GM12878 (cell line): ENCODE data around the gene TP73. TPM values are rescaled to one million over a fixed set of nuclear protein-coding genes. Genes with fewer than 3 reads are reported as not detected.

Experiments
- ATAC-seq: fragments of 200-7000 bp; cut with Tn5 transposase; 3 replicates; pipeline ENCODE4 v1.9.1; 2020; ENCODE audit warnings: mild to moderate bottlenecking, moderate library complexity
- BruUV-seq: library from RNA; stranded (reverse); fragments of 400-500 nt; replicated peaks from 2 replicates; lab custom pipeline; 2021; lab: Mats Ljungman, UMichigan
- CTCF ChIA-PET: fragments of 300-600 bp; sonication (Branson Sonifier 250); formaldehyde crosslinking; extraction: SDS; loops from one replicate; lab custom pipeline; 2021; ENCODE audit warnings: inconsistent platforms; lab: Yijun Ruan, JAX
- POLR2A ChIA-PET: fragments of 350-600 bp; formaldehyde crosslinking; extraction: SDS; loops from one replicate; lab custom pipeline; 2021; ENCODE audit warnings: inconsistent platforms; lab: Charles Lee
- RAD21 ChIA-PET: fragments of 300-600 bp; sonication (Branson Sonifier 250); formaldehyde crosslinking; loops from one replicate; lab custom pipeline; 2023; ENCODE audit warnings: antibody characterized with exemption; ENCODE audit not compliant: unreplicated experiment; lab: Charles Lee
- SMC1A ChIA-PET: fragments of 300-600 bp; sonication (Branson Sonifier 250); formaldehyde crosslinking; loops from one replicate; lab custom pipeline; 2023; ENCODE audit not compliant: unreplicated experiment, uncharacterized antibody; lab: Charles Lee
- DNase-seq: peaks from one replicate; pipeline ENCODE4 v3.0.0-alpha.2; 2011; ENCODE audit warnings: low read depth, low spot score
- FAIRE-seq: peaks from 3 replicates; lab custom pipeline; 2011; peaks lifted over from hg19 to GRCh38; lab: Jason Lieb, UNC
- H2AFZ ChIP-seq: 2 replicates; pipeline ENCODE4 v1.6.0; 2011; ENCODE audit warnings: low read depth, low read length, control low read depth; ENCODE audit not compliant: control insufficient read depth
- H3K27ac ChIP-seq: 2 replicates; pipeline ENCODE4 v1.5.1; 2011; ENCODE audit warnings: control low read depth; ENCODE audit not compliant: control insufficient read depth, insufficient read depth
- H3K27me3 ChIP-seq, 2 experiments: replicated peaks in 1 of 2; 2 replicates each; pipeline versions ENCODE4 v1.6.0 to v1.6.1; 2011; ENCODE audit warnings: low read length in 1 of 2; ENCODE audit not compliant: control insufficient read depth in 2 of 2, insufficient read depth in 2 of 2
- H3K36me3 ChIP-seq, 2 experiments: 2 replicates each; pipeline ENCODE4 v1.5.1; 2011; ENCODE audit warnings: low read length in 1 of 2; ENCODE audit not compliant: control insufficient read depth in 2 of 2, insufficient read depth in 2 of 2
- H3K4me1 ChIP-seq: 2 replicates; pipeline ENCODE4 v1.6.1; 2011; ENCODE audit warnings: mild to moderate bottlenecking, low read length, moderate library complexity, mixed read lengths; ENCODE audit not compliant: control insufficient read depth, insufficient read depth
- H3K4me2 ChIP-seq: 2 replicates; pipeline ENCODE4 v1.6.0; 2011; ENCODE audit warnings: control low read depth; ENCODE audit not compliant: control insufficient read depth, insufficient read depth
- H3K4me3 ChIP-seq: fragments of 200-600 bp; sonication (generic); 2 replicates; pipeline ENCODE4 v1.5.1; 2016
- H3K79me2 ChIP-seq: 2 replicates; pipeline ENCODE4 v1.6.0; 2011; ENCODE audit warnings: low read length; ENCODE audit not compliant: control insufficient read depth, insufficient read depth
- H3K9ac ChIP-seq: 2 replicates; pipeline ENCODE4 v1.8.0; 2011; ENCODE audit warnings: low read length, control low read depth, mixed read lengths; ENCODE audit not compliant: control insufficient read depth, insufficient read depth
- H3K9me3 ChIP-seq: replicated peaks from 3 replicates; pipeline ENCODE4 v1.5.1; 2011; ENCODE audit warnings: mild to moderate bottlenecking, low read length; ENCODE audit not compliant: control insufficient read depth, insufficient read depth
- H4K20me1 ChIP-seq: 2 replicates; pipeline ENCODE4 v1.6.0; 2011; ENCODE audit not compliant: control insufficient read depth, insufficient read depth
- BRCA1 ChIP-seq: IDR thresholded peaks from 2 replicates; pipeline ENCODE4 v1.6.1; 2011; ENCODE audit warnings: low read depth, low read length, improper control_type of control experiment
- RUNX3 ChIP-seq: IDR thresholded peaks from 2 replicates; pipeline ENCODE4 v1.6.1; 2012; ENCODE audit warnings: low read length, inconsistent platforms
- SMARCA5 ChIP-seq: fragments of 450-650 bp; IDR thresholded peaks from 2 replicates; pipeline ENCODE4 v1.6.1; 2017; ENCODE audit warnings: mild to moderate bottlenecking
- WGBS: methylation state at CpG from one replicate; pipeline ENCODE4 v1.1.6; 2016; ENCODE audit warnings: low lambda C conversion rate; ENCODE audit not compliant: insufficient replicate concordance, insufficient coverage; ENCODE audit errors: missing lambda C conversion rate; 5-methylcytosine and 5-hydroxymethylcytosine counted together
- in situ Hi-C: fragments of 300-500 bp; cut with MboI; formaldehyde crosslinking; loops from 9 replicates; pipeline ENCODE4 v1.14.3; 2018; ENCODE audit warnings: mixed read lengths
- intact Hi-C: fragments of 100-400 bp; cut with micrococcal nuclease; formaldehyde crosslinking; loops from one replicate; pipeline ENCODE4 v1.14.2; 2022; ENCODE audit not compliant: unreplicated experiment
- polyA plus RNA-seq, 11 experiments: library from polyadenylated mRNA; depleted of rRNA in 4 of 11; unstranded in 6 of 11; stranded (reverse) in 5 of 11; fragments of >200 nt; fragmentation: Nextera tagmentation in 4 of 11; fragmentation: Illumina TruSeq in 1 of 11; extraction: Ambion mirVana in 4 of 11; extraction: Trizol in 1 of 11; gene quantifications; 1 replicate in 1 of 11; 2 replicates in 10 of 11; pipeline versions ENCODE4 v1.2.1 to v1.2.3, GENCODE V29; 2011 to 2016; ENCODE audit warnings: inconsistent platforms in 2 of 11, missing spikeins in 2 of 11, low read depth in 1 of 11
- total RNA-seq, 4 experiments: library from RNA; depleted of rRNA in 3 of 4; stranded (reverse); fragments of >200 nt in 3 of 4; fragmentation: Illumina TruSeq in 1 of 4; extraction: Trizol in 1 of 4; gene quantifications; 2 replicates each; pipeline versions ENCODE4 v1.2.1 to v1.2.3, GENCODE V29; 2013 to 2021
- TF ChIP-seq, protein P1 (sequence below): IDR thresholded peaks from 2 replicates; pipeline ENCODE4 v1.6.1; 2012; ENCODE audit warnings: improper control_type of control experiment, low read depth, low read length; ENCODE audit not compliant: insufficient replicate concordance
- TF ChIP-seq, protein P2 (sequence below): IDR thresholded peaks from 2 replicates; pipeline ENCODE4 v1.6.1; 2011; ENCODE audit warnings: borderline replicate concordance, low read depth, mild to moderate bottlenecking, moderate library complexity, low read length; ENCODE audit not compliant: insufficient read depth, poor library complexity, severe bottlenecking
- TF ChIP-seq, protein P3 (sequence below): IDR thresholded peaks from 2 replicates; pipeline ENCODE4 v1.6.1; 2011; ENCODE audit warnings: low read depth, mild to moderate bottlenecking, low read length, moderate library complexity, borderline replicate concordance; ENCODE audit errors: extremely low read depth

TP73 gene
- total and polyA plus RNA-seq, 10 of the 15 experiments (the other 5 are each of a cell fraction or from before 2014, with no cell fraction given) = 0.08 to 54.2 (median 14.9) TPM

DNA sequence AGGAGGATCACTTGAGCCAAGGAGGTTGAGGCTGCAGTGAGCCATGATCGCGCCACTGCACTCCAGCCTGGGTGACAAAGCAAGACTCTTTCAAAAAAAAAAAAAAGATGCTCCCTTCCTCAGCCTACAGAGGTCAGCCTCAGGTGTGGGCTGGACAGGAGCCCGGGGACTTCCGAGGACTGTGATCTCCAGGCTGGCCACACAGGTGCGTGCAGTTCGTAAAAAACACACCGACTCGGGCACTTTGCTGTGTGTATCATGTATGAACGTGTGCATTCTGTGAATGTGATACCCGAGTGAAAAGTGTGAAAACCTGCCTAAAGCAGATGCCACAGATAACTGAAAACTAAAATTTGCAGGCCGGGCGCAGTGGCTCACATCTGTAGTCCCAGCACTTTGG is 91.5 kb downstream of the TP73 start:
- no peak overlapping the region for H3K9ac ChIP-seq
- ChIA-PET SMC1A (no interaction called here), POLR2A (no interaction called here), RAD21 (no interaction called here), CTCF (no interaction called here)
- no peak overlapping the region for H3K4me3 ChIP-seq
- H4K20me1 ChIP-seq = no peaks in the 10 kb centered on the region
- H3K27me3 ChIP-seq = no peaks in the 10 kb centered on the region
- no peak for DNase-seq
- H3K36me3 ChIP-seq = peaks cover 2 to 3% of the 10 kb centered on the region in 2 experiments; a peak in 3 of 4 replicates
- WGBS = 93% methylated on average over 12 of the region's 12 CpGs
- in situ Hi-C loops (no loop called here), intact Hi-C loops (no loop called here)
- ATAC-seq = no peak
- no TSS peak for BruUV-seq
- no peaks in the 10 kb centered on the region for H3K9me3 ChIP-seq
- TF ChIP-seq, protein P1, sequence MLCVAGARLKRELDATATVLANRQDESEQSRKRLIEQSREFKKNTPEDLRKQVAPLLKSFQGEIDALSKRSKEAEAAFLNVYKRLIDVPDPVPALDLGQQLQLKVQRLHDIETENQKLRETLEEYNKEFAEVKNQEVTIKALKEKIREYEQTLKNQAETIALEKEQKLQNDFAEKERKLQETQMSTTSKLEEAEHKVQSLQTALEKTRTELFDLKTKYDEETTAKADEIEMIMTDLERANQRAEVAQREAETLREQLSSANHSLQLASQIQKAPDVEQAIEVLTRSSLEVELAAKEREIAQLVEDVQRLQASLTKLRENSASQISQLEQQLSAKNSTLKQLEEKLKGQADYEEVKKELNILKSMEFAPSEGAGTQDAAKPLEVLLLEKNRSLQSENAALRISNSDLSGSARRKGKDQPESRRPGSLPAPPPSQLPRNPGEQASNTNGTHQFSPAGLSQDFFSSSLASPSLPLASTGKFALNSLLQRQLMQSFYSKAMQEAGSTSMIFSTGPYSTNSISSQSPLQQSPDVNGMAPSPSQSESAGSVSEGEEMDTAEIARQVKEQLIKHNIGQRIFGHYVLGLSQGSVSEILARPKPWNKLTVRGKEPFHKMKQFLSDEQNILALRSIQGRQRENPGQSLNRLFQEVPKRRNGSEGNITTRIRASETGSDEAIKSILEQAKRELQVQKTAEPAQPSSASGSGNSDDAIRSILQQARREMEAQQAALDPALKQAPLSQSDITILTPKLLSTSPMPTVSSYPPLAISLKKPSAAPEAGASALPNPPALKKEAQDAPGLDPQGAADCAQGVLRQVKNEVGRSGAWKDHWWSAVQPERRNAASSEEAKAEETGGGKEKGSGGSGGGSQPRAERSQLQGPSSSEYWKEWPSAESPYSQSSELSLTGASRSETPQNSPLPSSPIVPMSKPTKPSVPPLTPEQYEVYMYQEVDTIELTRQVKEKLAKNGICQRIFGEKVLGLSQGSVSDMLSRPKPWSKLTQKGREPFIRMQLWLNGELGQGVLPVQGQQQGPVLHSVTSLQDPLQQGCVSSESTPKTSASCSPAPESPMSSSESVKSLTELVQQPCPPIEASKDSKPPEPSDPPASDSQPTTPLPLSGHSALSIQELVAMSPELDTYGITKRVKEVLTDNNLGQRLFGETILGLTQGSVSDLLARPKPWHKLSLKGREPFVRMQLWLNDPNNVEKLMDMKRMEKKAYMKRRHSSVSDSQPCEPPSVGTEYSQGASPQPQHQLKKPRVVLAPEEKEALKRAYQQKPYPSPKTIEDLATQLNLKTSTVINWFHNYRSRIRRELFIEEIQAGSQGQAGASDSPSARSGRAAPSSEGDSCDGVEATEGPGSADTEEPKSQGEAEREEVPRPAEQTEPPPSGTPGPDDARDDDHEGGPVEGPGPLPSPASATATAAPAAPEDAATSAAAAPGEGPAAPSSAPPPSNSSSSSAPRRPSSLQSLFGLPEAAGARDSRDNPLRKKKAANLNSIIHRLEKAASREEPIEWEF = no peak
- no peak for TF ChIP-seq BRCA1
- TF ChIP-seq, protein P2, sequence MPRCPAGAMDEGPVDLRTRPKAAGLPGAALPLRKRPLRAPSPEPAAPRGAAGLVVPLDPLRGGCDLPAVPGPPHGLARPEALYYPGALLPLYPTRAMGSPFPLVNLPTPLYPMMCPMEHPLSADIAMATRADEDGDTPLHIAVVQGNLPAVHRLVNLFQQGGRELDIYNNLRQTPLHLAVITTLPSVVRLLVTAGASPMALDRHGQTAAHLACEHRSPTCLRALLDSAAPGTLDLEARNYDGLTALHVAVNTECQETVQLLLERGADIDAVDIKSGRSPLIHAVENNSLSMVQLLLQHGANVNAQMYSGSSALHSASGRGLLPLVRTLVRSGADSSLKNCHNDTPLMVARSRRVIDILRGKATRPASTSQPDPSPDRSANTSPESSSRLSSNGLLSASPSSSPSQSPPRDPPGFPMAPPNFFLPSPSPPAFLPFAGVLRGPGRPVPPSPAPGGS = no peak
- TF ChIP-seq, protein P3, sequence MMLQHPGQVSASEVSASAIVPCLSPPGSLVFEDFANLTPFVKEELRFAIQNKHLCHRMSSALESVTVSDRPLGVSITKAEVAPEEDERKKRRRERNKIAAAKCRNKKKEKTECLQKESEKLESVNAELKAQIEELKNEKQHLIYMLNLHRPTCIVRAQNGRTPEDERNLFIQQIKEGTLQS = no peak
- no peak for TF ChIP-seq RUNX3
- TF ChIP-seq SMARCA5 = no peak
- FAIRE-seq = no peak
- no peaks in the 10 kb centered on the region for H3K79me2 ChIP-seq
- peaks cover 11% of the 10 kb centered on the region for H3K4me1 ChIP-seq
- H3K4me2 ChIP-seq = no peak overlapping the region
- H2AFZ ChIP-seq = no peak overlapping the region
- no peak overlapping the region for H3K27ac ChIP-seq
